OCI-LY1 (cell line): ENCODE data around the gene USP44.

Experiments used
- H2AFZ ChIP-seq: fragments of 200-600 bp; sonication (generic), shearing (Covaris generic); 2 replicates; pipeline ENCODE4 v1.6.0; 2014; ENCODE audit warnings: antibody characterized with exemption, mild to moderate bottlenecking, low read length
- H3F3A ChIP-seq: fragments of 200-600 bp; sonication (generic), shearing (Covaris generic); 2 replicates; pipeline ENCODE4 v1.6.0; 2014; ENCODE audit warnings: mild to moderate bottlenecking, antibody characterized with exemption, low read length, moderate library complexity; ENCODE audit not compliant: insufficient read depth
- H3K27ac ChIP-seq: fragments of 200-600 bp; sonication (generic); 2 replicates; pipeline ENCODE4 v1.5.1; 2014; ENCODE audit warnings: low read length, mixed run types, mild to moderate bottlenecking, low read depth; ENCODE audit not compliant: poor library complexity, severe bottlenecking
- H3K27me3 ChIP-seq: fragments of 200-600 bp; sonication (generic); 2 replicates; pipeline ENCODE4 v1.6.0; 2014; ENCODE audit warnings: antibody characterized with exemption, mild to moderate bottlenecking, low read length, moderate library complexity; ENCODE audit not compliant: insufficient read depth
- H3K36me3 ChIP-seq: fragments of 200-600 bp; sonication (generic); 2 replicates; pipeline ENCODE4 v1.6.1; 2014; ENCODE audit warnings: mild to moderate bottlenecking, antibody characterized with exemption, low read length, moderate library complexity, mixed read lengths; ENCODE audit not compliant: insufficient read depth
- H3K4me1 ChIP-seq: fragments of 200-600 bp; sonication (generic); 2 replicates; pipeline ENCODE4 v1.5.1; 2014; ENCODE audit warnings: mild to moderate bottlenecking, low read length, moderate library complexity; ENCODE audit not compliant: insufficient read depth, severe bottlenecking
- H3K4me2 ChIP-seq: fragments of 200-600 bp; sonication (generic), shearing (Covaris generic); 2 replicates; pipeline ENCODE4 v1.6.1; 2014; ENCODE audit warnings: low read length
- H3K4me3 ChIP-seq: fragments of 200-600 bp; sonication (generic); 2 replicates; pipeline ENCODE4 v1.5.1; 2014; ENCODE audit warnings: low read length, low read depth, mild to moderate bottlenecking, mixed read lengths; ENCODE audit not compliant: poor library complexity, severe bottlenecking
- H3K79me2 ChIP-seq: fragments of 200-600 bp; shearing (Covaris generic); 2 replicates; pipeline ENCODE4 v1.6.1; 2016; ENCODE audit warnings: mixed run types, low read length, mixed read lengths; ENCODE audit not compliant: insufficient read depth
- H3K9ac ChIP-seq: fragments of 200-600 bp; sonication (generic), shearing (Covaris generic); 2 replicates; pipeline ENCODE4 v1.6.1; 2014; ENCODE audit warnings: mild to moderate bottlenecking, low read length, mixed read lengths
- H3K9me2 ChIP-seq: fragments of 200-600 bp; sonication (generic), shearing (Covaris generic); 2 replicates; pipeline ENCODE4 v1.6.1; 2014; ENCODE audit warnings: low read depth, mild to moderate bottlenecking, low read length, mixed read lengths
- H3K9me3 ChIP-seq: fragments of 200-600 bp; shearing (Covaris generic); 2 replicates; pipeline ENCODE4 v1.6.1; 2014; ENCODE audit warnings: low read length, mixed read lengths
- H4K20me1 ChIP-seq: fragments of 200-600 bp; sonication (generic), shearing (Covaris generic); 2 replicates; pipeline ENCODE4 v1.6.0; 2016; ENCODE audit warnings: mild to moderate bottlenecking, low read length; ENCODE audit not compliant: insufficient read depth
- CTCF ChIP-seq: fragments of 200-600 bp; sonication (generic), shearing (Covaris generic); IDR thresholded peaks from 2 replicates; pipeline ENCODE4 v1.5.1; 2017; ENCODE audit warnings: mild to moderate bottlenecking, antibody characterized with exemption, low read length, moderate library complexity, mixed read lengths
- EZH2 ChIP-seq: fragments of 200-600 bp; sonication (generic), shearing (Covaris generic); IDR thresholded peaks from 2 replicates; pipeline ENCODE4 v1.8.0; 2017; ENCODE audit warnings: borderline replicate concordance, mixed run types, mild to moderate bottlenecking, antibody characterized with exemption, low read length, moderate library complexity, mixed read lengths

USP44 gene

GRCh38 chr12:95506707-95507523, 44.4 kb downstream of the USP44 start:
- Histone ChIP-seq H4K20me1 (no peaks in the 10 kb centered on the region), H3K4me1 (no peaks in the 10 kb centered on the region), H2AFZ (no peak overlapping the region), H3K4me2 (no peak overlapping the region), H3F3A (no peaks in the 10 kb centered on the region; the same call in 1 of the 2 replicates), H3K36me3 (peaks cover 87% of the 10 kb centered on the region), H3K9me2 (no peaks in the 10 kb centered on the region), H3K27ac (no peak overlapping the region), H3K27me3 (no peaks in the 10 kb centered on the region), H3K79me2 (no peaks in the 10 kb centered on the region), H3K4me3 (no peak overlapping the region), H3K9ac (no peak overlapping the region), H3K9me3 (no peaks in the 10 kb centered on the region)
- no peak for TF ChIP-seq EZH2
- TF ChIP-seq CTCF = no peak

GRCh38 chr12:95505039-95505438, 46.2 kb downstream of the USP44 start:
- no peak overlapping the region for H3K9ac ChIP-seq
- no peaks in the 10 kb centered on the region for H3K9me3 ChIP-seq
- TF ChIP-seq CTCF (no peak), EZH2 (no peak)
- H3K4me2 ChIP-seq = no peak overlapping the region
- H3K79me2 ChIP-seq = no peaks in the 10 kb centered on the region; the same call in 1 of the 2 replicates
- no peak overlapping the region for H3K4me3 ChIP-seq
- no peak overlapping the region for H2AFZ ChIP-seq
- no peaks in the 10 kb centered on the region for H3K4me1 ChIP-seq
- no peaks in the 10 kb centered on the region; the same call in 1 of the 2 replicates for H3F3A ChIP-seq
- no peaks in the 10 kb centered on the region for H3K27me3 ChIP-seq
- no peak overlapping the region for H3K27ac ChIP-seq
- H4K20me1 ChIP-seq = no peaks in the 10 kb centered on the region
- H3K9me2 ChIP-seq = no peaks in the 10 kb centered on the region
- H3K36me3 ChIP-seq = peaks cover 77% of the 10 kb centered on the region

- Histone ChIP-seq H3K9me3 (no peaks in the 10 kb centered on the region), H3K9ac (no peak overlapping the region), H3K4me2 (no peak overlapping the region), H3K4me3 (no peak overlapping the region), H2AFZ (no peak overlapping the region), H3K27ac (no peak overlapping the region), H3K27me3 (no peaks in the 10 kb centered on the region), H3F3A (no peaks in the 10 kb centered on the region; the same call in 1 of the 2 replicates), H3K9me2 (no peaks in the 10 kb centered on the region), H3K79me2 (no peaks in the 10 kb centered on the region; the same call in 1 of the 2 replicates), H3K4me1 (no peaks in the 10 kb centered on the region), H4K20me1 (no peaks in the 10 kb centered on the region), H3K36me3 (peaks cover 80% of the 10 kb centered on the region)
- TF ChIP-seq EZH2 = no peak
- TF ChIP-seq CTCF = no peak
These were observed 47.1 kb downstream of the USP44 start for GRCh38 chr12:95504140-95504539.
